ENCODE results near the gene GUCA1C.

Gene GUCA1C

GRCh38 chr3:108907194-108907593, 46.5 kb downstream of the GUCA1C start:
- DNase-seq, result no peak

- DNase-seq, result no peak
Observed at GRCh38 chr3:108899530-108899929, 54.1 kb downstream of the GUCA1C start.

- no peak for DNase-seq
Observed at GRCh38 chr3:108897883-108898282, 55.8 kb downstream of the GUCA1C start.

GRCh38 chr3:108894981-108895380, 58.7 kb downstream of the GUCA1C start:
- DNase-seq, result no peak

GRCh38 chr3:108891833-108892232, 61.8 kb downstream of the GUCA1C start:
- DNase-seq, result no peak

- no peak for DNase-seq
Observed at GRCh38 chr3:108887777-108888176, 65.9 kb downstream of the GUCA1C start.

- DNase-seq, result no peak
Observed at GRCh38 chr3:108887121-108887520, 66.6 kb downstream of the GUCA1C start.

- DNase-seq, result no peak
Observed at GRCh38 chr3:108883373-108883772, 70.3 kb downstream of the GUCA1C start.

GRCh38 chr3:108882762-108883161, 70.9 kb downstream of the GUCA1C start:
- no peak for DNase-seq

GRCh38 chr3:108879915-108880314, 73.8 kb downstream of the GUCA1C start:
- no peak for DNase-seq

- no peak for DNase-seq
Observed at GRCh38 chr3:108877901-108878300, 75.8 kb downstream of the GUCA1C start.

GRCh38 chr3:108863799-108864135, 89.9 kb downstream of the GUCA1C start:
- no peak for DNase-seq

- DNase-seq, result no peak
Observed at GRCh38 chr3:108862865-108863798, 90.5 kb downstream of the GUCA1C start.

GRCh38 chr3:108861401-108861800, 92.3 kb downstream of the GUCA1C start:
- no peak for DNase-seq
